Fibroblast of upper back skin (primary cell): ENCODE measurements around the gene OR7A10.

Experiments
- DNase-seq: peaks from one replicate; pipeline ENCODE4 v3.0.0-alpha.2; 2013

The OR7A10 gene

DNA sequence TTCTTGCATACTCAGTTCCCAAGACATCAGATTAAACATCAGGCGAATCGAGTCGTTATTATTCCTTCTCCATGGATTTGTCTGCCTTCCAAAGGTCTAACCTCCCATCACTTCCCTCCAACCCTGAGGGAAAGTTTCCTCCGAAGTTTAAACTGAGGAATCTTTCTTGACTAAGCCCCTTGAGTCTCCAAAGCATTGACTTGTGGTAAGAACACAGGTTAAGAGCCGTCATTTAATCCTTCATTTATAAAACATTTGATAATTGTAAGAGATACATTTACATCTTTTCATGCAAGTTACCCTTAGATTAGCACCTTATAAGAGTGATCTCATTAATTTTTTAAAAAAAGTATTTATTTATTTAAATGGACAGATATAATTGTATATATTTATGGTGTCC lies at the start of gene OR7A10:
Gene OR7A10, minus strand, starts transcription at position 101 of the 400 bp plus-strand sequence. CDS start 7,045 bp downstream, outside the sequence.
- no peak for DNase-seq

DNA sequence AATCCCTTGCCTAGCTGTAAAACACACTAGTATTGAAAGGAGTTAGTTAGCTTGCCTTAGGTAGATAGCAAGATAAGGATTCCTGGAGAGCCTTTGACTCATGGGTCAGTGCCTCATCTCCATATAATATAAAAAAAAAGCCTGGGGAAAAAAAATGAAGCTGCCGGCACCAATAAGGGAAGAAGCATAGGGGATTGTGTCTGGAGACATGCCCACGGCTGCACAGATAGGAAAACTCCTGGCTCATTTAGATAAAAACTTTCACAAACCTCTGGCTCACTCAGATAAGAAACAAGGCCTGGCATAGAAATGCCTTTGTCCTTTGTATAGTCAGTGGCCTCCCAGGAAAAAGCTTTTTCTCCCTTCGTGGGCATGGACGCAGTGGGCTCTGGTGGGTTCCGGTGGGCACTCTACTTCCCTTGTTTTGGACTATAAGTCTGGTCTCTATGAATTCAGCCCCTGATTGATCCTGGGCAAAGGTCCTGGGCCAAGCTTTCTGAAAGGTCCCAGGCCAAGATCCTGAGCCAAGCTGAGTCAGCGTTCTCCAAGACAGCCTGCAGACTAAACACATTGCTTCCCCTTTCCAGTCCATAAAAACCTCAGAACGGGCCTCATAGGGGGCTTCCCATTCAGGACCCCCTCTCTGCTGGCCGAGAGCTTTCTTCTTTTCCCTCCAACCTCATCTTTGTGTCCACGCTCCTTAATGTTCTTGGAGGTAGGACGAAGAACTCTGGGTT lies 42.1 kb upstream of the OR7A10 start:
- no peak for DNase-seq

DNA sequence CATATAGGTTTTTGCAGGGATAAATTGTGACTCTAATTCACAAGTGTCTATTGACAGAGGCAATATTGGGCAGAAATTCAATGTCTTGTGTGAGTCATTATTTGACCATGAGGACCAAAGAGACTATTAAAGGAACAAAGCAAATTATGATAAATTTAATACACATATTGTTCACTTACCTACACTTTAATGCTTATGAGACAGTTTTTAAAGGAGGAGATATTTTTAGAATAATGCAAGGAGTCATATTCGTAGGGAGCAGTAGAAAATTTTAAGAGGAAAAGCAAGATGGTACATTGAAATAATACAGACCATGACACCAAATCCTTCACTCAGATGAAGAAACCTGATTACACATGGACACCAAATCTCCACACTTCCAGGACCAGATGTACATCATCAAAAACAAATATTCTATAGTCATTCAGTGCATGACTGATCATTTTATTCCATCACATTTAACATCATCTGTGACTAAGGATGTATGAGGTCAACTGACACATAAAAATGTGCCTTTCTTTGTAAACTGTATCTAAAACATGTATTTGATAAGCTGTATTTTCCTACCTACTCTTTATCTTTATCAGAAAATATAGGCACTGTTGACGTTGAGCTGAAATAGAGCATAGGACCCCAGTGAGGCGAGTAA lies 41.4 kb upstream of the OR7A10 start:
- no peak for DNase-seq

DNA sequence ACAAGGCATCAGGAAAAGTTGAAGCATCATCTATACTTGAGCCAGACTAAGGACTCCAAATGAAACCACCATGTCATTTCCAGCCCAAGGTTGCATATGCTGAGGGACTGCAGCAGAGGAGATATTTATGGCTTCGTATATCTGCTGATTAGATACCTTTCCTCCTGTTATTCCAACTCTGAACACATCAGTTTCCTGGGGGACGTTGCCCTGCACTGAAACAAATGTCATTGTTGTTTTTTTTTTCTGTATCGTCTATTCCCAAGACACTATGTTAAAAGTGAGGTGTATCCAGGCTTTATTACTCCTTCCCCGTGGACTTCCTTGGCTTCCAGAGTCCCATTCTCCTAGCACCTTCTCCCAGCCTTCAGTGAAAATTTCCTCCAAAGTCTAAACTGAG lies 37.3 kb upstream of the OR7A10 start, which contains the start of gene OR7A17:
Gene OR7A17, minus strand, starts transcription at position 101 of the 400 bp plus-strand sequence. CDS start 4,777 bp downstream, outside the sequence.
- DNase-seq = no peak

DNA sequence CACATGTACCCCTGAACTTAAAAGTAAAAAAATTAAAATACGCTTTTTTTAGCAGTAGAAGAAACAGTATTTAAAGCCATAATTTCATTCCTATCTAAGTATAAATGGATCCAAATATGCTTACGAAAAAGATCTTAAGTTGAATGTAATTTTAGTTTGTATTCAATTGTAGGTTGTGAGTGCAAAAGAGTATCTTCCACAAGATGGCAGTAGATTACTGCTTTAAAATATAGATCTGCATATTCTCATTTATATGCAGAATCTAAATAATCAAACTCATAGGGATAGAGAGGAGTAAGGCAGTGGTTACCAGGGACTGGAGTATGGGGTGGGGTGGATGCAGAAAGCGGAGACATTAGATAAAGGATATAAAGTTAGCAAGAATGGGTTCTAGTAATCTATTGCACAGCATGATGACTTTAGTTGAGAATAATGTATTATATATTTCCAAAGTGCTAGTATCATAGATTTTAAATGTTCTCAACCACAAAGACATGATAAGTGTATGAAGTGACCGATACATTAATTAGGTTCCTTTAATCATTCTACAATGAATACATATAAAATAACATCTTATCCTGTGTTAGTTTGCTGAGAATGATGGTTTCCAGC lies 23.0 kb upstream of the OR7A10 start:
- DNase-seq = no peak

DNA sequence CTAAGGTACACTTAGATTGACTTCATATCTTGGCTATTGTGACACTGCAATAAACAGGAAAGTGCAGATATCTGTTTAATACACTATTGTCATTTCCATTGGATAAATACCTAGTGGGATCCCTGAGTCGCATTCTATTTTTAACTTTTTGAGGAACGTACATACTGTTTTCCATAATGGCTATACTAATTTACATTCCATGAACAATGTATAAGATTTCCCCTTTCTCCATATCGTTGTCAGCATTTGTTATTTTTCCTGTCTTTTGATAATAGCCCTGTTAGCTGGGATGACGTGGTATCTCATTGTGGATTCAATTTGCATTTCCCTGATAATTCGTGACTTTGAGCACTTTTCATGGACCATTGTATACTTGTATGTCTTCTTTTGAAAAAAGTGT lies 19.8 kb upstream of the OR7A10 start:
- DNase-seq = no peak

DNA sequence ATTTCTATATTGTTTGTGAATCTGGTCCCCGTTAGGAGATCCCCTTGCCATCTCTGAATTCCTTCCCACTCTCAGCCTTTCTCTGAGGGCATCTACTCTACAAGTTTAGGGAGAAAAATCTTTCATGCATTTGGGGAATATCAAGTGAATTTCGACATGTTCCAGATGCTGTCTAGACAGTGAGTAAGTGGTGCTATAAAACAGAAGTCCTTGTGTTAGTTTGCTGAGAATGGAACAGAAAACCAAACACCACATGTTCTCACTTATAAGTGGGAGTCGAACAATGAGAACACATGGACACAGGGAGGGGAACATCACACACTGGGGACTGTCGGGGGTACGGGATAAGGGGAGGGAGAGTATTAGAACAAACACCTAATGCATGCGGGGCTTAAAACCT lies 5.1 kb downstream of the OR7A10 start:
- DNase-seq = no peak

DNA sequence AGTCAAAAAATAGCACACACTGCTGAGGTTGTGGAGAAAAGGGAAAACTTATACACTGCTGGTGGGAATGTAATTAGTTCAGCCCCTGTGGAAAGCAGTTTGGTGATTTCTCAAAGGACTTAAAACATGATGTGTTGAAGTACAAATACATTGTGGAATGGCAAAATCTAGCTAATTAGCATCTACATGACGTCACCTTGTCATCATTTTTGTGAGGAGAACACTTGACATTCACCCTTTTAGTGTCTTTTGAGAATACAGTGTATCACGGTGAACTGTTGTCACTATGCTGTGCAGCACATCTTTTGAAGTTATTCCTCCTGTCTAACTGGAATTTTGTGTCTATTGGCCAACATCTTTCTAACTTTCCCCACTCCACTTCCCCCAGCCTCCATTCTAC lies 5.6 kb downstream of the OR7A10 start:
- DNase-seq = no peak

DNA sequence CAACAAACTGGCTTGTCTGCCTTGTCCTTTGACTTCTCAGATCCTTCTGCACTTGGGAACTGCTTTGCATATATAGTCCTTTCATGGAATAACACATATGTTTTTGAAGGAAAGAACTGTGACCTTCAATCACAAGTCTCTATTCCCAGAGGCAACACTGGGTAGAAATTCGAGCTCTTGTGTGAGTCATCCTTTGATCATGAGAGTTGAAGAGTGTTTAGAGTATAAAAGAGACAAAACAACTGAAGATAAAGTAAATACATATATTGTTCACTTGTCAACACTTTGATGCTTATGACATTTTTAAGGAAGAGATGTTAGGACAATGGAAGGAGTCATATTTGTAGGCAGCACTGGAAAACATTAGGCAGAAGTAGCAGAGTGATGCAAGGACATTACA lies 8.5 kb downstream of the OR7A10 start:
- no peak for DNase-seq

DNA sequence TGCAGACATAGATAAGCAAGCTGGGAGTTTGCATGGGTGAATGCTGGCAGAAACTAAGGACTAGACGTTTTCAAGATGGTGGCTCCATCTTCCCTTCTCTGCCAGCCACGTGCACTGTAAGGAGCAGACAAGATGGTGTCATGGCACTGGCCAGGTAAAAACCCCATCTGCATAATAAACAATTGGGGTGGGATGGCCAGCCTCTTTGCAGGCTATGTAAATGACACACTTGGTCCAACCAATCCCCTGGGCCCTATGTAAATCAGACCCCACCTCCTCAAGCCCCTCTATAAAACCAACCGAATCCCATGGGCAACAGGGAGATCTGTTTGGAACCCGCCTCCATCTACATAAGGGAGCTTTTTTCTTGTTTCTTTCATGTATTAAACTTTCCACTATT lies 11.3 kb downstream of the OR7A10 start:
- no peak for DNase-seq

DNA sequence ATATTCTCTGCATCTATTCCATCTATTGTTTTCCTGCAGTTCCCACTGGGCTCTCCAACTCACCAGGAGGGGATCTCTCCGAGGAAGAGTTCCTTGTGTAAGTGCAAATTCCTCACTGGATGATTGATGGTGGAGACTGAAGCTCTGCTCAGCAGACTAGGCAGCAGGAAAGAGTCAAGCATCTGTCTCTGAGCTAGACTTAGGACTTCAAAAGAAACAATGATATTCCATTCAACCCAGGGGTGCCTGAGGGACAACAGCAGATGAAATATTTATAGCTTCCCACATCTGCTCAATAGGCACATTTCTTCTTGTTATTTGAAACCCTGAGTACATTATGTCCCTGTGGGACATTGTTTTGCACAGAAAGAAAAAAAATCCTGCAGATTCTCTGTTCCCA lies 13.7 kb downstream of the OR7A10 start, which contains the start of the genes OR7A5 and OR7C1:
Gene OR7A5, minus strand, starts transcription at position 175 of the 400 bp plus-strand sequence. CDS start 6,944 bp downstream, outside the sequence.
Gene OR7C1, minus strand, starts transcription at position 175 of the 400 bp plus-strand sequence. CDS start 35,049 bp downstream, outside the sequence.
- DNase-seq = no peak

DNA sequence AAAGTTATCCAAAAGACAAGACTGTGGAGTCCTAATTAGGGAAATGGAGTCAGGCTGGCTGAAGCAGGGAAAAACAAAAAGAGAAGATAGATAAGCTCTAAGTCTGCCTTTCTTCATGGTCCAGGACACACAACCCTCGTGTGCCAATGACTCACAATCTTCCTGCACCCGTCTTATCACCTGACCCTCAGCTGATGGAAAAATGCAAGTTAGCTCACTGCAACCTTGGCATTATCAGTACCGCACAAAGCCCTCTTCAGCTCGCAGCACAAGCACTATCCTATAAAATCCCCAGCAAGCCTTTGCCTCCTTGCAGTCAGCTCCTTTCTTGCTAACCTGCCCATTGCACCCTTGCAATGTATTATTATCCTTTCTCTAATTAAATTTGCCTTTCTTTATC lies 18.0 kb downstream of the OR7A10 start:
- DNase-seq = no peak

DNA sequence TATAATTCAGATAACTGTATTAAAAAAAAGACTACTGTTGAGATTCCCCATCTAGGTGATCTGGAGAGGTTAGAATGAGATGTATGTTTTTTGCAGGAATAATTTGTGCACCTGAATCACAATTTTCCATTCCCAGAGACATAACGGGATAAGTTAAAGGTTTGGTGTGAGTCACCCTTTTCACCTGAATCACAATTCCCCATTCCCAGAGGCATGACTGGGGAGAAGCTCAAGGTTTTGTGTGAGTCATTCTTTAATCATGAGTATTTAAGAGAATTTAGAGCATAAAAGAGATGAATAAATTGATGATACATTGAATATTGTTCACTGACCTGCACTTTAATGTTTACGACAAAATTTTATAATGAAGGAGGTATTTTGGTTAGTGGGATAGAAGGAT lies 22.7 kb downstream of the OR7A10 start:
- no peak for DNase-seq

DNA sequence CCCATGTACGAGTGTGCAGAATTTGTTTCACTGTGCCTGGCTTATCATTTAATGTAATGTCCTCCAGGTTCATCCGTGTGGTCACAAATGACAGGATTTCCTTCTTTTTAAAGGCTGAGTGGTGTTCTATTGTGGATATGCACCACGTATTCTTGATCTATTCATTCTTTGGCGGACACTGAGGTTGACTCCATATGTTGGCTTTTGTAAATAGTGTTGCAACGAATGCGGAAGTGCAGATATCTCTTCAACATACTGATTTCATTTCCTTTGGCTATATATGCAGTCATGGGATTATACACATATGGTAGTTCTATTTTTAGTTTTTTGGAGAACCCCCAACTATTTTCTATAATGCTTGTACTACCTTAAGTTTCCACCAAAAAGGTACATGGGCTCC lies 26.8 kb downstream of the OR7A10 start:
- DNase-seq = peak; percentile 27

DNA sequence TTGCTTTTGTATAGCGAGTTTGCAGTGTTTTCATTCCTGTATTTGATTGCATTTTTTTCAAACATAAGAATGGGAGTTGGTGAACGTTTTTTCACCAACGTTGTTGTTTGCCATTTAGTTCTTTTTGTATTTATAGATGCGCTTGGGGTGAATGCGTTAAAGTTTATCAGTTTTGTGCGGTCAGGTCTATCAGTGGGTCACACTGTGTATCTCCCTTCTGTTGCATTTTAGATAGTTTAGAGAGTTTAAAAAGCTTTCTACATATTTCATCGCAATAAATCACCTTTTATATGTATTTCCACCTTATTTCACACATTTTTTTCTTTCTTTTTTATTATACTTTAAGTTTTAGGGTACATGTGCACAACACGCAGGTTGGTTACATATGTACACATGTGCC lies 30.1 kb downstream of the OR7A10 start:
- no peak for DNase-seq

DNA sequence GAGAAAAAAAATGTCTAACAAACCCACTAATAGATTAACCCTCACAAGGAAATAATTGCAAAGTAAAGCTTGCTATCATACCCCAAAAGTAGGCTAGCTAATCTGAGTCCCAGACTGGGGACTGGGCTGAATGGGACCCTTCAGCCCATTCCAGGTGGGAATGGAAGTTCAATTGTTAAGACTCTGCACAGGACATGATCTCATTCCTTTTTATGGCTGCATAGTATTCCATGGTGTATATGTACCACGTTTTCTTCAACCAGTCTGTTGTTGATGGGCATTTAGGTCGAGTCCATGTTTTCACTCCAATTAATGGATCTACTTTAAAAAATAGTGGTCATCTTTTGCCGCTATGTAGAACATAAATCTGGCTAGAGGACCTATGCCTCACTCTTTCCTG lies 31.7 kb downstream of the OR7A10 start:
- DNase-seq = no peak

DNA sequence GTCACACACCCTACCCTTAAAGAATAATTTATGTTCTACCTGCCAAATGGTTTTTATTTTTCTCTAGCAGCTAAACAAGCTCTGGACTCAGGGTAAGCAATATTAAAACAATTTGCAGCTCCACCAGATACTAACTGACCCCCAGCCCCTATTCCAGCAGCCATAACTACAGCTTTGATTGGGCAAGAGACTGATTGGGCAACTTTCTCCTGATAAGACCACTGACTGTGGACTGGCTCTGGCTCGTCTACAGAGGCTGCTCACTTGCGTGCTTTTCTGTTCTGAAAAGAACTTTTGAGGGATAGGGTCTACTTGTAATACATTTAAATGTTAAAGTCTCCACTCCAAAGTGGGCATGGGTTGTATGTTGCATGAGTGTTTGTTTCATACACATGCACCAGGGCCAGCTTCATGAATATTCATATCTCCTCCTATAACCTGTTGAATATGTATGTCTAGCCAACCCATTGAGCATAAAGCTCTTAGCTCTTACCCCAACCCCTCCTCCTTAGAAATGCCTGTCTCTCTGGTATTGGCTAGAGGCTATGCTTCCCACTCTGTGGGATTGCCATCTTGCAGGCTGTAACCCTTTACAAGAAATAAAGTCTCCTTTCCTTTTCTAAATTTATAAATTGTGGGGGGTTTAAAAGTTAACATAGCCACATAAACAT lies 33.6 kb downstream of the OR7A10 start:
- no peak for DNase-seq

DNA sequence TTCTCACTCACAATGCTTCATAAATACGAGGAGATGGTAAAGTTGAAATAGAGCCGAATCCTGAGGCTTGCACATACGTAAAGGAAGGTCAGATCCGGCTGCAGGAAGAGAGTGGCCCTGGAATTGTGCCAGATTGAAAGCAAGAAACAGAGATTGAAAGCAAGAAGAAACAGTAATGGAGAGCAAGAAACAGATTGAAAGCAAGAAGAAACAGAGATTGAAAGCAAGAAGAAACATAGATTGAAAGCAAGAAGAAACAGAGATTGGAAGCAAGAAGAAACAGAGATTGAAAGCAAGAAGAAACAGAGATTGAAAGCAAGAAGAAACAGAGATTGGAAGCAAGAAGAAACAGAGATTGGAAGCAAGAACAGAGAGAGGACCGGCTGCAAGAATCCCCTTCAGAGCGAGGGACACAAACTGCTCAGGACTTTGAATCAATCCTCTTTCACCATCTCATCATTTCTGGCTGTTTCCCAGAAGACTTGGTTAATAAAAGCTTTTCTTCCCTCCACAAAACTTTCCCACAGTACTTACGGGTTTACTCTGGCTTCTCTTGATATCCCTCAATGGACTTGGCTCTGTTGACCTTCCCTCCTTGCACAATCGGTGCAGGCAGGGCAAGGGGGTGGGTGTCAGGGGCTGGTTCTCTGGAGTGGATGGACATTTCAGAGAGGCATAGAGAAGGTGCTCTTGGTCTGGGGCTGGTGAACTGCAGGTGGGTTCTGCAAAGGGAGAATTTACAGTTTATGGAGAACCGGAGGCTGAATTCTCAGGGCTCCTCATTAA lies 39.3 kb downstream of the OR7A10 start:
- DNase-seq = no peak

DNA sequence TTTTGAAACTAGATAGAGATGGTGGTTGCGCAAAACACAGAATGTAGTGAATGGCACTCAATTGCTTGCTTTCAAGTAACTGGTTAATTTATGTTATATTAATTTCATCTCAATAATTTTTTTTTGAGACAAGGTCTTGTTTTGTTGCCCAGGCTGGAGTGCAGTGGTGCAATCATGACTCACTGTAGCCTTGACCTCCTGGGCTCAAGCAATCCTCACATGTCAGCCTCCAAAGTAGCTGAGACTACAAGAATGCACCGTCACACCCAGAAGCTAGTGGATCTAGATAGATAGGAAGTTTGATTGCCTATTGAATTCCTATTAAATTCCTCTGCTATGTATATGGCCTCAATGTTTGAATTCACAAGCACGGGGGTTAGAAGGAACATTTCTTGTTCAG lies 44.0 kb downstream of the OR7A10 start:
- DNase-seq = no peak

DNA sequence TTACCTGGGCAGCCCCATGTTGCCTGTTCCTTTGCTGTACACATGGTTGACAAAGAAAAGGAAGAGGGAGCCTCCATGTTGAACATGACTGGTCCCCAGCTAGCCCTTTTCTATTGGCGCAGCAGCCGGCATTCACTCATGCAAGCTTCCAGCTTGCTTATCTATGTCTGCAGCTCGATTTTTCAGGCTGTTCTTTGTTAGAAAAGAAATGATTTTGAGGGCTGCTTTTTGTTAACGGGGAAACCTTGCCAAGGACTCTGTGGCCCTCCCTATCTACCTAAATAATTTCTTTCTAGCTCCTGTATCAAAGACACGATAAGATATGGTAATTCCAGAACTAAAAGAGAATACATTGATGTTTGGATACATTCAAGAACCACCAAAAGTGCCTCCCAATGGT lies 50.0 kb downstream of the OR7A10 start:
- DNase-seq = no peak

DNA sequence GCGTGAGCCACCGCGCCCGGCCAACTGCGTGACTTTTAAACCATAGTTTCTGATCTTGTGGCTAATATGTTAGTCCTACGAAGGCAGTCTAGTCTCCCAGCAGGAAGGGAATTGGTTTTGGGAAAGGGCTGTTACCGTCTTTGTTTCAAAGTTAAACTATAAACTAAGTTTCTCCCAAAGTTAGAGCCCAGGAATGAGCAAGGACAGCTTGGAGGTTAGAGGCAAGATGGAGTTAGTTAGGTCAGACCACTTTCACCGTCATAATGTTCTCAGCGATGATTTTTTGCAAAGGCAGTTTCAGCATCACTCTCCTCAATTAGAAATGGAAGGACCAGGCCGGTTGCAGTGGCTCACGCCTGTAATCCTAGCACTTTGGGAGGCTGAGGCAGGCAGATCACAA lies 52.7 kb downstream of the OR7A10 start:
- DNase-seq = no peak

DNA sequence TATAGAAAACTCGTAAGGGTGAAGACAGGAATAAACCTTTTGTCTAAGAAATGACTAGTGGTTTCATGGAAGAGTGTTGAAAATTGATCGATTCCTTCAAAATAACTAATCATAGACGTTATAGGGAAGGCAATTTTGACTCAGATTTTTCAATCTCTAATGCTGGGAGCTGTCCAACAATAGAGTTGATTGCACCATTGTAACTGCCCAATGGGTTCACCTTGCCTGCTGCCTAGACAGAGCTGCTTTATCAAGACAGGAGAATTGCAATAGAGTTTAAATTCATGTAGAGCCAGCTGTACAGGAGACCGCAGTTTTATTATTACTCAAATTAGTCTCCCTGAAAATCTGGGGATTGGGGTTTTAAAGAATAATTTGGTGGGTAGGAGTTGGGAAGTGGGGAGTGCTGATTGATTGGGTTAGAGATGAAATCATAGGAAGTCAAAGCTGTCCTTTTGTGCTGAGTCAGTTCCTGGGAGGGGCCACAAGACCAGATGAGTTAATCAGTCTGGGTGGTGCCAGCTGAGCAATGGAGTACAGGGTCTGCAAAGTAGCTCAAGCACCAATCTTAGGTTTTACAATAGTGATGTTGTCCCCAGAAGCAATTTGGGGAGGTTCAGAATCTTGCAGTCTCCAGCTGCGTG lies 53.5 kb downstream of the OR7A10 start:
- DNase-seq = no peak
